Sciatic nerve (tissue), 2 donors: Measurements from ENCODE around the gene ME3. TPM values are rescaled to one million over a fixed set of nuclear protein-coding genes. Genes with fewer than 3 reads are reported as not detected.
"Not testable (repeated sequence)": the region's sequence is repeated elsewhere in the genome, so short reads cannot be mapped to it uniquely, and the experiment has no call there.

Experiments used
- ATAC-seq: fragments of 200-7000 bp; cut with Tn5 transposase; one replicate; pipeline ENCODE4 v1.9.1; 2020; ENCODE audit warnings: mild to moderate bottlenecking, moderate library complexity
- DNase-seq: peaks from one replicate; pipeline ENCODE4 v3.0.0-alpha.2; 2020; ENCODE audit warnings: low spot score
- intact Hi-C: fragments of 100-400 bp; cut with DNase I; formaldehyde crosslinking; loops from one replicate; pipeline ENCODE4 v1.14.2; 2022
- total RNA-seq: library from RNA; stranded (reverse); fragmentation: NEBNext Ultra II Directional; extraction: Animal tissue kit (Norgen Biotek cat#: 25700); gene quantifications from one replicate; pipeline ENCODE4 v1.2.1, GENCODE V29; 2021
- donor health status: DM: no; HTN: no; CAD: no.
- donor health status: DM: no; HTN: no; CAD: no.

The ME3 gene
- total RNA-seq, 1 donor from 2014 or later, result 17.5 TPM

GRCh38 chr11:86670911-86671310 lies 1.5 kb downstream of the ME3 start:
- intact Hi-C loops, result no loop called here
- ATAC-seq (no peak), DNase-seq (no peak)

GRCh38 chr11:86670181-86670580 lies 2.2 kb downstream of the ME3 start:
- intact Hi-C loops, result no loop called here
- ATAC-seq (no peak), DNase-seq (no peak)

GRCh38 chr11:86669424-86669823 lies 3.0 kb downstream of the ME3 start:
- ATAC-seq (no peak), DNase-seq (no peak)
- intact Hi-C loops, result no loop called here

- intact Hi-C loops, result no loop called here
- DNase-seq (no peak), ATAC-seq (no peak)
These were observed 3.5 kb downstream of the ME3 start for GRCh38 chr11:86668929-86669328.

- ATAC-seq (no peak), DNase-seq (no peak)
- intact Hi-C loops, result no loop called here
These were observed 6.2 kb downstream of the ME3 start for GRCh38 chr11:86666193-86666592.

GRCh38 chr11:86664930-86665329 lies 7.5 kb downstream of the ME3 start:
- DNase-seq (no peak), ATAC-seq (no peak)
- intact Hi-C loops, result no loop called here

GRCh38 chr11:86663761-86664160 lies 8.7 kb downstream of the ME3 start:
- no peak for ATAC-seq
- intact Hi-C loops, result no loop called here

GRCh38 chr11:86663291-86663690 lies 9.1 kb downstream of the ME3 start:
- DNase-seq (no peak), ATAC-seq (no peak)
- intact Hi-C loops, result no loop called here

More at GRCh38 chr11:86663761-86664160, 8.7 kb downstream of the ME3 start:
- DNase-seq, result no peak

- DNase-seq (no peak), ATAC-seq (no peak)
- intact Hi-C loops, result no loop called here
These were observed 11.7 kb downstream of the ME3 start for GRCh38 chr11:86660736-86661135.

GRCh38 chr11:86660088-86660487 lies 12.3 kb downstream of the ME3 start:
- ATAC-seq (peak; percentile 58), DNase-seq (no peak)
- intact Hi-C loops, result no loop called here

GRCh38 chr11:86658534-86658933 lies 13.9 kb downstream of the ME3 start:
- ATAC-seq, result no peak
- intact Hi-C loops, result no loop called here

GRCh38 chr11:86645212-86645611 lies 27.2 kb downstream of the ME3 start:
- DNase-seq, ATAC-seq, intact Hi-C loops: not testable (repeated sequence)

More at GRCh38 chr11:86658534-86658933, 13.9 kb downstream of the ME3 start:
- no peak for DNase-seq

GRCh38 chr11:86644291-86644690 lies 28.1 kb downstream of the ME3 start:
- intact Hi-C loops, result no loop called here
- no peak for DNase-seq
- no peak for ATAC-seq

GRCh38 chr11:86641537-86642261 lies 30.7 kb downstream of the ME3 start:
- intact Hi-C loops, result no loop called here
- peak; percentile 75 for ATAC-seq
- no peak for DNase-seq

- no peak for ATAC-seq
- intact Hi-C loops, result no loop called here
These were observed 33.3 kb downstream of the ME3 start for GRCh38 chr11:86639137-86639536.

GRCh38 chr11:86638673-86639072 lies 33.7 kb downstream of the ME3 start:
- intact Hi-C loops, result no loop called here
- DNase-seq (no peak), ATAC-seq (no peak)

More at GRCh38 chr11:86639137-86639536, 33.3 kb downstream of the ME3 start:
- no peak for DNase-seq

GRCh38 chr11:86637988-86638387 lies 34.4 kb downstream of the ME3 start:
- no peak for ATAC-seq

GRCh38 chr11:86636275-86636674 lies 36.1 kb downstream of the ME3 start:
- intact Hi-C loops, result no loop called here
- ATAC-seq (no peak), DNase-seq (no peak)

More at GRCh38 chr11:86637988-86638387, 34.4 kb downstream of the ME3 start:
- no peak for DNase-seq
- intact Hi-C loops, result no loop called here

- no peak for DNase-seq
- intact Hi-C loops, result no loop called here
These were observed 39.7 kb downstream of the ME3 start for GRCh38 chr11:86632499-86633269.

GRCh38 chr11:86630229-86630981 lies 42.0 kb downstream of the ME3 start:
- no peak for ATAC-seq
- intact Hi-C loops, result no loop called here

More at GRCh38 chr11:86632499-86633269, 39.7 kb downstream of the ME3 start:
- no peak for ATAC-seq

More at GRCh38 chr11:86630229-86630981, 42.0 kb downstream of the ME3 start:
- no peak for DNase-seq
